HCT116 (cell line): ENCODE measurements around the gene FGFRL1. TPM values are rescaled to one million over a fixed set of nuclear protein-coding genes. Genes with fewer than 3 reads are reported as not detected.

Source experiments
- ATAC-seq: fragments of 200-7000 bp; cut with Tn5 transposase; 2 replicates; pipeline ENCODE4 v1.9.1; 2020; ENCODE audit warnings: mild to moderate bottlenecking, moderate library complexity
- BruUV-seq: library from RNA; stranded (reverse); fragments of 400-500 nt; replicated peaks from 2 replicates; lab custom pipeline; 2021; lab: Mats Ljungman, UMichigan
- CTCF ChIA-PET: fragments of 300-600 bp; sonication (Branson Sonifier 250); formaldehyde crosslinking; loops from one replicate; lab custom pipeline; 2021; ENCODE audit warnings: antibody characterized with exemption; lab: Charles Lee
- POLR2A ChIA-PET: fragments of 300-600, 350-600 bp; sonication (Branson Sonifier 250); formaldehyde crosslinking; loops from one replicate; lab custom pipeline; 2021; ENCODE audit warnings: antibody characterized with exemption; lab: Charles Lee
- RAD21 ChIA-PET, 2 experiments: fragments of 300-600 bp; sonication (Branson Sonifier 250); formaldehyde crosslinking; loops; one replicate each; lab custom pipeline; 2023; ENCODE audit warnings: low total read pairs in 2 of 2; ENCODE audit not compliant: uncharacterized antibody in 2 of 2, unreplicated experiment in 2 of 2, low non-redundant PET in 1 of 2; lab: Charles Lee
- DNase-seq: peaks from one replicate; pipeline ENCODE4 v3.0.0-alpha.2; 2010; ENCODE audit warnings: low read depth, low spot score
- H2AFZ ChIP-seq: fragments of 200-600 bp; shearing (Covaris generic), sonication (generic); 2 replicates; pipeline ENCODE4 v1.6.1; 2017; ENCODE audit warnings: low read depth, mixed run types, mixed read lengths, antibody characterized with exemption, low read length; ENCODE audit not compliant: poor library complexity, severe bottlenecking
- H3K27ac ChIP-seq: 2 replicates; pipeline ENCODE4 v1.5.1; 2012; ENCODE audit warnings: low read depth, low read length
- H3K27me3 ChIP-seq: fragments of 200-600 bp; sonication (generic); 2 replicates; pipeline ENCODE4 v1.6.1; 2016; ENCODE audit warnings: mixed run types, low read length, mixed read lengths; ENCODE audit not compliant: insufficient read depth
- H3K36me3 ChIP-seq, 2 experiments: fragments of 200-500 bp in 1 of 2; fragments of 200-600 bp in 1 of 2; sonication (Bioruptor generic) in 1 of 2; sonication (generic) in 1 of 2; 2 replicates each; pipeline versions ENCODE4 v1.5.1 to v1.6.1; 2014 to 2016; ENCODE audit warnings: low read length in 2 of 2, inconsistent platforms in 1 of 2, mixed read lengths in 1 of 2, mixed run types in 1 of 2; ENCODE audit not compliant: insufficient read depth in 2 of 2, control insufficient read depth in 1 of 2
- H3K4me1 ChIP-seq, 2 experiments: fragments of 200-600 bp in 1 of 2; sonication (generic) in 1 of 2; 2 replicates each; pipeline versions ENCODE4 v1.5.1 to v1.6.1; 2012 to 2017; ENCODE audit warnings: low read length in 2 of 2, inconsistent platforms in 1 of 2, mild to moderate bottlenecking in 1 of 2, mixed read lengths in 1 of 2, mixed run types in 1 of 2, moderate library complexity in 1 of 2; ENCODE audit not compliant: insufficient read depth in 2 of 2, control insufficient read depth in 1 of 2
- H3K4me2 ChIP-seq: fragments of 200-600 bp; sonication (generic); 2 replicates; pipeline ENCODE4 v1.6.1; 2017; ENCODE audit warnings: mixed run types, low read length, mixed read lengths
- H3K4me3 ChIP-seq, 2 experiments: fragments of 200-600 bp in 1 of 2; sonication (generic) in 1 of 2; replicated peaks in 1 of 2; 2 replicates each; pipeline ENCODE4 v1.5.1; 2011 to 2016; ENCODE audit warnings: low read length in 2 of 2, control low read depth in 1 of 2, low read depth in 1 of 2, mild to moderate bottlenecking in 1 of 2, mixed read lengths in 1 of 2, mixed run types in 1 of 2
- H3K79me2 ChIP-seq: fragments of 200-600 bp; sonication (generic); 2 replicates; pipeline ENCODE4 v1.6.1; 2017; ENCODE audit warnings: mild to moderate bottlenecking, mixed run types, low read length, moderate library complexity, mixed read lengths; ENCODE audit not compliant: insufficient read depth
- H3K9ac ChIP-seq: fragments of 200-600 bp; sonication (generic); 2 replicates; pipeline ENCODE4 v1.6.1; 2016; ENCODE audit warnings: low read length, mixed read lengths
- H3K9me2 ChIP-seq: fragments of 200-600 bp; sonication (generic), shearing (Covaris generic); 2 replicates; pipeline ENCODE4 v1.6.1; 2017; ENCODE audit warnings: mixed run types, mild to moderate bottlenecking, moderate library complexity; ENCODE audit not compliant: insufficient read depth
- H3K9me3 ChIP-seq, 2 experiments: fragments of 200-500 bp in 1 of 2; fragments of 200-600 bp in 1 of 2; sonication (Bioruptor generic) in 1 of 2; sonication (generic) in 1 of 2; 2 replicates each; pipeline ENCODE4 v1.6.1; 2014 to 2017; ENCODE audit warnings: low read length in 2 of 2, mixed read lengths in 2 of 2, inconsistent platforms in 1 of 2, low read depth in 1 of 2, mild to moderate bottlenecking in 1 of 2, mixed run types in 1 of 2, moderate library complexity in 1 of 2; ENCODE audit not compliant: control insufficient read depth in 1 of 2, insufficient read depth in 1 of 2
- H4K20me1 ChIP-seq: fragments of 200-600 bp; sonication (generic), shearing (Covaris generic); 2 replicates; pipeline ENCODE4 v1.6.1; 2017; ENCODE audit warnings: mixed run types, mild to moderate bottlenecking, moderate library complexity; ENCODE audit not compliant: insufficient read depth
- ATF3 ChIP-seq: IDR thresholded peaks from 2 replicates; pipeline ENCODE4 v1.6.1; 2012
- CBX3 ChIP-seq: IDR thresholded peaks from 2 replicates; pipeline ENCODE4 v1.6.1; 2012; ENCODE audit warnings: low read depth
- CEBPB ChIP-seq: IDR thresholded peaks from 2 replicates; pipeline ENCODE4 v1.6.1; 2012; ENCODE audit warnings: low read depth
- CTCF ChIP-seq, 3 experiments: fragments of 200-600 bp in 1 of 3; sonication (generic) in 1 of 3; IDR thresholded peaks in 2 of 3; conservative IDR thresholded peaks in 1 of 3; 2 replicates each; pipeline ENCODE4 v1.5.1; 2012 to 2017; ENCODE audit warnings: low read depth in 2 of 3, low read length in 2 of 3, antibody characterized with exemption in 1 of 3, borderline replicate concordance in 1 of 3, control low read depth in 1 of 3, mild to moderate bottlenecking in 1 of 3, mixed read lengths in 1 of 3, mixed run types in 1 of 3, moderate library complexity in 1 of 3; ENCODE audit not compliant: insufficient read depth in 1 of 3
- EGR1 ChIP-seq: IDR thresholded peaks from 2 replicates; pipeline ENCODE4 v1.6.1; 2012; ENCODE audit warnings: low read depth
- FOSL1 ChIP-seq: IDR thresholded peaks from 2 replicates; pipeline ENCODE4 v1.6.1; 2012; ENCODE audit warnings: low read depth
- JUND ChIP-seq: IDR thresholded peaks from 2 replicates; pipeline ENCODE4 v1.6.1; 2012
- POLR2A ChIP-seq: IDR thresholded peaks from 2 replicates; pipeline ENCODE4 v1.7.0; 2011; ENCODE audit warnings: borderline replicate concordance; ENCODE audit not compliant: insufficient read depth, insufficient read length; ENCODE audit errors: extremely low read depth
- RAD21 ChIP-seq: IDR thresholded peaks from 2 replicates; pipeline ENCODE4 v1.6.1; 2012; ENCODE audit warnings: low read depth, mild to moderate bottlenecking
- SIN3A ChIP-seq: IDR thresholded peaks from 2 replicates; pipeline ENCODE4 v1.6.1; 2012; ENCODE audit warnings: low read depth
- SRF ChIP-seq: IDR thresholded peaks from 2 replicates; pipeline ENCODE4 v1.6.1; 2012; ENCODE audit warnings: low read depth
- YY1 ChIP-seq: IDR thresholded peaks from 2 replicates; pipeline ENCODE4 v1.6.1; 2011; ENCODE audit warnings: low read length, low read depth, moderate library complexity, mild to moderate bottlenecking; ENCODE audit not compliant: insufficient replicate concordance; ENCODE audit errors: extremely low read depth
- ZNF274 ChIP-seq: fragments of 200-500 bp; sonication (Bioruptor generic); IDR thresholded peaks from 2 replicates; pipeline ENCODE4 v1.6.1; 2014; ENCODE audit warnings: mild to moderate bottlenecking, low read depth, low read length, inconsistent platforms
- intact Hi-C: fragments of 100-400 bp; cut with micrococcal nuclease; formaldehyde crosslinking; loops from 2 replicates; pipeline ENCODE4 v1.10.0; 2022
- total RNA-seq: library from RNA; stranded (reverse); gene quantifications from one replicate; pipeline ENCODE4 v1.2.1, GENCODE V29; 2021; ENCODE audit not compliant: unreplicated experiment
- TF ChIP-seq, protein P1 (sequence below): IDR thresholded peaks from 2 replicates; pipeline ENCODE4 v1.6.1; 2012; ENCODE audit warnings: low read depth
- TF ChIP-seq, protein P2 (sequence below): IDR thresholded peaks from 2 replicates; pipeline ENCODE4 v1.6.1; 2011; ENCODE audit warnings: mild to moderate bottlenecking, low read length, moderate library complexity; ENCODE audit not compliant: insufficient replicate concordance; ENCODE audit errors: extremely low read depth

The FGFRL1 gene
- total RNA-seq, 1 experiment from 2014 or later: 91.1 TPM

DNA sequence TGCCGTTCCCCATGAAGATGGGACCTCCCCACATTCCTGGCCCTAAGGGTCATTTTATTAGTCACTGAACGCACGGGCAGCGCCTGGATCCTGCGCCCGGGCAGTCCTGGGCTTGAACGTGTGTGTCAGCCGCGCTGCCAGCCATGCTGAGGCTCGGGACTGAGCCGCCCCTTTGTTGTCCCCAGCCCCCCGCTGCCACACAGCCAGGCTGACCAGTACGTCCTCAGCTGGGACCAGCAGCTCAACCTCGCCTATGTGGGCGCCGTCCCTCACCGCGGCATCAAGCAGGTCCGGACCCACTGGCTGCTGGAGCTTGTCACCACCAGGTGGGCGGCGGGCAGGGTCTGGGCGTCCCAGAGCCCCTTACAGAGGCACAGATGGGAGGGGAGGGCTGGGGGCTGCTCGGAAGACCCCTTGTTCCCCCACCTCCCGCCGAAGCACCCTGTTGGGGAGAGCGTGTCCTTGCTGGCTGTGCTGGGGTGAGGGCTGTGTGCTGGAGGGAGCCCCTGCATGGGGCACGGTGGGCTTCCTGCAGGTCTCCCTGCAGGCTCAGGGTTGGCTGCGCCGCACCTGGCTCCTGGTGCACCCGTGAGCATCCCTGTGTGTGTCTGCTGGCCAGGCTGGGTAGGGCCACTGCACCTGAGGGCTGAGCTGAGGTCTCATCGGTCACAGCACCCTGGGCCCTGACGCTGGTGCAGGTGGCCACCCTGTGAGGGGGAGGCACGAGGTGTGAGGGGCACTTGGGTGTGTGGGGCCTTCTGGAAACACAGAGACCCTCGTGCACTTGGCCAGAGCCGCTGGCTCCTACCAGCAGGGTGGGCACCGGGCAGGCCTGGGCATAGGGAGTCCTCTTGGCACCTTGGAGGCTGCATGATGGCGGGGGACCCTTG, 23.6 kb upstream of the FGFRL1 start:
- Histone ChIP-seq H2AFZ (no peak overlapping the region), H3K27me3 (no peaks in the 10 kb centered on the region), H3K4me3 (peak overlapping the region; percentile 67 to 71), H3K4me2 (peak overlapping the region; percentile 96), H3K4me1 (peaks cover 17 to 47% of the 10 kb centered on the region in 2 experiments), H3K9me2 (no peaks in the 10 kb centered on the region), H3K9me3 (no peaks in the 10 kb centered on the region), H4K20me1 (no peaks in the 10 kb centered on the region), H3K27ac (peak overlapping the region; percentile 88), H3K79me2 (no peaks in the 10 kb centered on the region), H3K36me3 (no peaks in the 10 kb centered on the region), H3K9ac (peak overlapping the region; percentile 70)
- ATAC-seq: no peak
- TF ChIP-seq ZNF274: no peak
- no peak for TF ChIP-seq CBX3
- TF ChIP-seq SIN3A: no peak
- no peak for TF ChIP-seq YY1
- TF ChIP-seq, protein P1, sequence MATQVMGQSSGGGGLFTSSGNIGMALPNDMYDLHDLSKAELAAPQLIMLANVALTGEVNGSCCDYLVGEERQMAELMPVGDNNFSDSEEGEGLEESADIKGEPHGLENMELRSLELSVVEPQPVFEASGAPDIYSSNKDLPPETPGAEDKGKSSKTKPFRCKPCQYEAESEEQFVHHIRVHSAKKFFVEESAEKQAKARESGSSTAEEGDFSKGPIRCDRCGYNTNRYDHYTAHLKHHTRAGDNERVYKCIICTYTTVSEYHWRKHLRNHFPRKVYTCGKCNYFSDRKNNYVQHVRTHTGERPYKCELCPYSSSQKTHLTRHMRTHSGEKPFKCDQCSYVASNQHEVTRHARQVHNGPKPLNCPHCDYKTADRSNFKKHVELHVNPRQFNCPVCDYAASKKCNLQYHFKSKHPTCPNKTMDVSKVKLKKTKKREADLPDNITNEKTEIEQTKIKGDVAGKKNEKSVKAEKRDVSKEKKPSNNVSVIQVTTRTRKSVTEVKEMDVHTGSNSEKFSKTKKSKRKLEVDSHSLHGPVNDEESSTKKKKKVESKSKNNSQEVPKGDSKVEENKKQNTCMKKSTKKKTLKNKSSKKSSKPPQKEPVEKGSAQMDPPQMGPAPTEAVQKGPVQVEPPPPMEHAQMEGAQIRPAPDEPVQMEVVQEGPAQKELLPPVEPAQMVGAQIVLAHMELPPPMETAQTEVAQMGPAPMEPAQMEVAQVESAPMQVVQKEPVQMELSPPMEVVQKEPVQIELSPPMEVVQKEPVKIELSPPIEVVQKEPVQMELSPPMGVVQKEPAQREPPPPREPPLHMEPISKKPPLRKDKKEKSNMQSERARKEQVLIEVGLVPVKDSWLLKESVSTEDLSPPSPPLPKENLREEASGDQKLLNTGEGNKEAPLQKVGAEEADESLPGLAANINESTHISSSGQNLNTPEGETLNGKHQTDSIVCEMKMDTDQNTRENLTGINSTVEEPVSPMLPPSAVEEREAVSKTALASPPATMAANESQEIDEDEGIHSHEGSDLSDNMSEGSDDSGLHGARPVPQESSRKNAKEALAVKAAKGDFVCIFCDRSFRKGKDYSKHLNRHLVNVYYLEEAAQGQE: no peak
- TF ChIP-seq FOSL1: no peak
- no peak for TF ChIP-seq ATF3
- no peak for TF ChIP-seq EGR1
- no peak for TF ChIP-seq SRF
- no peak for TF ChIP-seq CTCF (IDR thresholded peaks at IDR 0.05 in 2 of 3, conservative IDR thresholded peaks at IDR 0.05 in 1 of 3; ENCODE audit: borderline replicate concordance in 1 of 3, insufficient read depth in 1 of 3, low read depth in 2 of 3, low read length in 2 of 3)
- no peak for TF ChIP-seq JUND
- TF ChIP-seq, protein P2, sequence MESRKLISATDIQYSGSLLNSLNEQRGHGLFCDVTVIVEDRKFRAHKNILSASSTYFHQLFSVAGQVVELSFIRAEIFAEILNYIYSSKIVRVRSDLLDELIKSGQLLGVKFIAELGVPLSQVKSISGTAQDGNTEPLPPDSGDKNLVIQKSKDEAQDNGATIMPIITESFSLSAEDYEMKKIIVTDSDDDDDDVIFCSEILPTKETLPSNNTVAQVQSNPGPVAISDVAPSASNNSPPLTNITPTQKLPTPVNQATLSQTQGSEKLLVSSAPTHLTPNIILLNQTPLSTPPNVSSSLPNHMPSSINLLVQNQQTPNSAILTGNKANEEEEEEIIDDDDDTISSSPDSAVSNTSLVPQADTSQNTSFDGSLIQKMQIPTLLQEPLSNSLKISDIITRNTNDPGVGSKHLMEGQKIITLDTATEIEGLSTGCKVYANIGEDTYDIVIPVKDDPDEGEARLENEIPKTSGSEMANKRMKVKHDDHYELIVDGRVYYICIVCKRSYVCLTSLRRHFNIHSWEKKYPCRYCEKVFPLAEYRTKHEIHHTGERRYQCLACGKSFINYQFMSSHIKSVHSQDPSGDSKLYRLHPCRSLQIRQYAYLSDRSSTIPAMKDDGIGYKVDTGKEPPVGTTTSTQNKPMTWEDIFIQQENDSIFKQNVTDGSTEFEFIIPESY: no peak
- TF ChIP-seq RAD21: no peak
- TF ChIP-seq CEBPB: no peak
- no peak for TF ChIP-seq POLR2A
- no peak for DNase-seq
- intact Hi-C loops: loop anchor here (2.0 to 10.0 kb wide), 3 partner anchors 15 to 383 kb away; partner anchors contain the start of gene DGKQ
- RAD21 ChIA-PET: interaction anchor here (0.6 to 1.0 kb wide), 4 partner anchors 25 to 245 kb away, joined by 3 to 4 read pairs (median 4); no protein-coding TSS in a partner anchor
- BruUV-seq: TSS peak; percentile 33
- CTCF ChIA-PET: interaction anchor here (0.7 to 1.3 kb wide), 6 partner anchors 23 to 385 kb away, joined by 3 to 7 read pairs (median 3); partner anchors contain the start of genes FGFRL1, GAK and TMEM175
- POLR2A ChIA-PET: no interaction called here
